SK-N-SH treated with all-trans-retinoic acid at 6 μM for 48 hours (cell line): ENCODE measurements around the gene MYB.

Experiments used
- ARNTL ChIP-seq: fragments of 450-650 bp; formaldehyde crosslinking; IDR thresholded peaks from 2 replicates; pipeline ENCODE4 v1.5.0; 2020; ENCODE audit warnings: low read depth, mild to moderate bottlenecking, moderate library complexity, borderline replicate concordance
- GLIS3 ChIP-seq: fragments of 250-450 bp; sonication (Bioruptor Pico); IDR thresholded peaks from 2 replicates; pipeline ENCODE4 v1.5.0; 2020; ENCODE audit warnings: mild to moderate bottlenecking, moderate library complexity
- OSR1 ChIP-seq: fragments of 250-450 bp; sonication (Bioruptor Pico); IDR thresholded peaks from 2 replicates; pipeline ENCODE4 v1.8.0; 2022; ENCODE audit warnings: moderate library complexity, mild to moderate bottlenecking, inconsistent platforms
- TCF4 ChIP-seq: fragments of 250-450 bp; sonication (Bioruptor Pico); IDR thresholded peaks from 2 replicates; pipeline ENCODE4 v1.8.0; 2021; ENCODE audit warnings: mild to moderate bottlenecking, moderate library complexity, borderline replicate concordance
- ZC3H10 ChIP-seq: fragments of 250-450 bp; sonication (Bioruptor Pico); IDR thresholded peaks from 2 replicates; pipeline ENCODE4 v1.5.1; 2021; ENCODE audit warnings: mild to moderate bottlenecking, moderate library complexity
- ZFP3 ChIP-seq: fragments of 250-450 bp; sonication (Bioruptor Pico); IDR thresholded peaks from 2 replicates; pipeline ENCODE4 v1.5.0; 2020; ENCODE audit warnings: mild to moderate bottlenecking, moderate library complexity
- ZFP30 ChIP-seq: fragments of 450-650 bp; formaldehyde crosslinking; IDR thresholded peaks from 2 replicates; pipeline ENCODE4 v1.5.0; 2022; ENCODE audit warnings: mild to moderate bottlenecking, moderate library complexity
- TF ChIP-seq, protein P1 (sequence below): fragments of 250-450 bp; sonication (Bioruptor Pico); IDR thresholded peaks from 2 replicates; pipeline ENCODE4 v1.8.0; 2020; ENCODE audit warnings: mild to moderate bottlenecking, moderate library complexity, borderline replicate concordance
- TF ChIP-seq, protein P2 (sequence below): fragments of 250-450 bp; sonication (Bioruptor Pico); IDR thresholded peaks from 2 replicates; pipeline ENCODE4 v1.5.1; 2020; ENCODE audit warnings: low read depth, mild to moderate bottlenecking, moderate library complexity
- TF ChIP-seq, protein P3 (sequence below): fragments of 250-450 bp; sonication (Bioruptor Pico); IDR thresholded peaks from 2 replicates; pipeline ENCODE4 v1.5.0; 2020; ENCODE audit warnings: mild to moderate bottlenecking, moderate library complexity

DNA sequence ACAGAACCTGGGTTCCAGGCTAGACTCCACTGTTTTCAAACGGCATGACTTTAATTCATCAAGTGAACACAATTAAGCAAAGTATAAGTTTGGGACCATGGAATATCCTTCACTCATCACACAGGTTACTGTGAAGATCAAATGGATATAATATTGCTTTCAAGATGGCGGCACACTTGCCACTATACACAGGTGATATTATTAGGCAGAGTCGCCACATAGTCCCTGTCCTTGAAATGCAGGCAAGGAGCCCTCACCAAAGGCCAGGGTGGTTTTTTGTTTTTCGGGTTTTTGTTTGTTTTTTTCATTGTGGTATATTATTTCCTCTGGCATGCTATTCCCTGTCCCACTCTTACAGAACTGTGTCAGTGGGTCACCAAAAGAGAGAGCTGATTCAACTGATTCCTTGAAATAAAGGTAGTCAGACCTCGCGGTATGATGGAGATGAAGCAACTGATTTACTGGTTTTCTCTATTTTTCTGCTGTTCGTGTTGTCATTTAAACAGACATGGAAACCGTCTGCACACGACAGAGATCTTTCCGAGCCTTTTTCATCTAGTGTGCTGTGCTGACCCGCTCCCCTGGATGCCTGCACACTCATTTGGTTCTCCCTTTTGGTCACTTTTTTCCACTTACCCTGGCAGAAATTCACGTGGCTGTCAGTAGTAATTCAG, 29.7 kb downstream of the MYB start:
- no peak for TF ChIP-seq ARNTL
- no peak for TF ChIP-seq ZC3H10 (CRISPR knock-in tag)
- TF ChIP-seq GLIS3 (CRISPR knock-in tag): no peak
- TF ChIP-seq OSR1 (CRISPR knock-in tag): no peak
- TF ChIP-seq, protein P1, sequence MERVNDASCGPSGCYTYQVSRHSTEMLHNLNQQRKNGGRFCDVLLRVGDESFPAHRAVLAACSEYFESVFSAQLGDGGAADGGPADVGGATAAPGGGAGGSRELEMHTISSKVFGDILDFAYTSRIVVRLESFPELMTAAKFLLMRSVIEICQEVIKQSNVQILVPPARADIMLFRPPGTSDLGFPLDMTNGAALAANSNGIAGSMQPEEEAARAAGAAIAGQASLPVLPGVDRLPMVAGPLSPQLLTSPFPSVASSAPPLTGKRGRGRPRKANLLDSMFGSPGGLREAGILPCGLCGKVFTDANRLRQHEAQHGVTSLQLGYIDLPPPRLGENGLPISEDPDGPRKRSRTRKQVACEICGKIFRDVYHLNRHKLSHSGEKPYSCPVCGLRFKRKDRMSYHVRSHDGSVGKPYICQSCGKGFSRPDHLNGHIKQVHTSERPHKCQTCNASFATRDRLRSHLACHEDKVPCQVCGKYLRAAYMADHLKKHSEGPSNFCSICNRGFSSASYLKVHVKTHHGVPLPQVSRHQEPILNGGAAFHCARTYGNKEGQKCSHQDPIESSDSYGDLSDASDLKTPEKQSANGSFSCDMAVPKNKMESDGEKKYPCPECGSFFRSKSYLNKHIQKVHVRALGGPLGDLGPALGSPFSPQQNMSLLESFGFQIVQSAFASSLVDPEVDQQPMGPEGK (CRISPR knock-in tag): no peak
- TF ChIP-seq ZFP3 (CRISPR knock-in tag): no peak
- TF ChIP-seq, protein P2, sequence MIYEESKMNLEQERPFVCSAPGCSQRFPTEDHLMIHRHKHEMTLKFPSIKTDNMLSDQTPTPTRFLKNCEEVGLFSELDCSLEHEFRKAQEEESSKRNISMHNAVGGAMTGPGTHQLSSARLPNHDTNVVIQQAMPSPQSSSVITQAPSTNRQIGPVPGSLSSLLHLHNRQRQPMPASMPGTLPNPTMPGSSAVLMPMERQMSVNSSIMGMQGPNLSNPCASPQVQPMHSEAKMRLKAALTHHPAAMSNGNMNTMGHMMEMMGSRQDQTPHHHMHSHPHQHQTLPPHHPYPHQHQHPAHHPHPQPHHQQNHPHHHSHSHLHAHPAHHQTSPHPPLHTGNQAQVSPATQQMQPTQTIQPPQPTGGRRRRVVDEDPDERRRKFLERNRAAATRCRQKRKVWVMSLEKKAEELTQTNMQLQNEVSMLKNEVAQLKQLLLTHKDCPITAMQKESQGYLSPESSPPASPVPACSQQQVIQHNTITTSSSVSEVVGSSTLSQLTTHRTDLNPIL (CRISPR knock-in tag): no peak
- no peak for TF ChIP-seq ZFP30 (CRISPR knock-in tag)
- no peak for TF ChIP-seq TCF4 (CRISPR knock-in tag)
- TF ChIP-seq, protein P3, sequence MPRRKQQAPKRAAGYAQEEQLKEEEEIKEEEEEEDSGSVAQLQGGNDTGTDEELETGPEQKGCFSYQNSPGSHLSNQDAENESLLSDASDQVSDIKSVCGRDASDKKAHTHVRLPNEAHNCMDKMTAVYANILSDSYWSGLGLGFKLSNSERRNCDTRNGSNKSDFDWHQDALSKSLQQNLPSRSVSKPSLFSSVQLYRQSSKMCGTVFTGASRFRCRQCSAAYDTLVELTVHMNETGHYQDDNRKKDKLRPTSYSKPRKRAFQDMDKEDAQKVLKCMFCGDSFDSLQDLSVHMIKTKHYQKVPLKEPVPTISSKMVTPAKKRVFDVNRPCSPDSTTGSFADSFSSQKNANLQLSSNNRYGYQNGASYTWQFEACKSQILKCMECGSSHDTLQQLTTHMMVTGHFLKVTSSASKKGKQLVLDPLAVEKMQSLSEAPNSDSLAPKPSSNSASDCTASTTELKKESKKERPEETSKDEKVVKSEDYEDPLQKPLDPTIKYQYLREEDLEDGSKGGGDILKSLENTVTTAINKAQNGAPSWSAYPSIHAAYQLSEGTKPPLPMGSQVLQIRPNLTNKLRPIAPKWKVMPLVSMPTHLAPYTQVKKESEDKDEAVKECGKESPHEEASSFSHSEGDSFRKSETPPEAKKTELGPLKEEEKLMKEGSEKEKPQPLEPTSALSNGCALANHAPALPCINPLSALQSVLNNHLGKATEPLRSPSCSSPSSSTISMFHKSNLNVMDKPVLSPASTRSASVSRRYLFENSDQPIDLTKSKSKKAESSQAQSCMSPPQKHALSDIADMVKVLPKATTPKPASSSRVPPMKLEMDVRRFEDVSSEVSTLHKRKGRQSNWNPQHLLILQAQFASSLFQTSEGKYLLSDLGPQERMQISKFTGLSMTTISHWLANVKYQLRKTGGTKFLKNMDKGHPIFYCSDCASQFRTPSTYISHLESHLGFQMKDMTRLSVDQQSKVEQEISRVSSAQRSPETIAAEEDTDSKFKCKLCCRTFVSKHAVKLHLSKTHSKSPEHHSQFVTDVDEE (CRISPR knock-in tag): no peak
